ENCODE data around the gene HLA-DPA1. TPM values are rescaled to one million over a fixed set of nuclear protein-coding genes. Genes with fewer than 3 reads are reported as not detected.
"Not testable (repeated sequence)": the region's sequence is repeated elsewhere in the genome, so short reads cannot be mapped to it uniquely, and the experiment has no call there.

The HLA-DPA1 gene
- total RNA-seq, 1 donor, result 0.43 TPM

- DNase-seq (ENCODE audit: low read depth), result no peak
- H3K4me3 ChIP-seq (ENCODE audit: low read depth, low read length), result no peak overlapping the region
- TF ChIP-seq, protein P1, sequence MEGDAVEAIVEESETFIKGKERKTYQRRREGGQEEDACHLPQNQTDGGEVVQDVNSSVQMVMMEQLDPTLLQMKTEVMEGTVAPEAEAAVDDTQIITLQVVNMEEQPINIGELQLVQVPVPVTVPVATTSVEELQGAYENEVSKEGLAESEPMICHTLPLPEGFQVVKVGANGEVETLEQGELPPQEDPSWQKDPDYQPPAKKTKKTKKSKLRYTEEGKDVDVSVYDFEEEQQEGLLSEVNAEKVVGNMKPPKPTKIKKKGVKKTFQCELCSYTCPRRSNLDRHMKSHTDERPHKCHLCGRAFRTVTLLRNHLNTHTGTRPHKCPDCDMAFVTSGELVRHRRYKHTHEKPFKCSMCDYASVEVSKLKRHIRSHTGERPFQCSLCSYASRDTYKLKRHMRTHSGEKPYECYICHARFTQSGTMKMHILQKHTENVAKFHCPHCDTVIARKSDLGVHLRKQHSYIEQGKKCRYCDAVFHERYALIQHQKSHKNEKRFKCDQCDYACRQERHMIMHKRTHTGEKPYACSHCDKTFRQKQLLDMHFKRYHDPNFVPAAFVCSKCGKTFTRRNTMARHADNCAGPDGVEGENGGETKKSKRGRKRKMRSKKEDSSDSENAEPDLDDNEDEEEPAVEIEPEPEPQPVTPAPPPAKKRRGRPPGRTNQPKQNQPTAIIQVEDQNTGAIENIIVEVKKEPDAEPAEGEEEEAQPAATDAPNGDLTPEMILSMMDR (IDR thresholded peaks at IDR 0.05; ENCODE audit: insufficient read depth, low read depth, low read length), result no peak
These were observed 32.7 kb upstream of the HLA-DPA1 start for GRCh38 chr6:33105916-33106871.

- no peak for DNase-seq (ENCODE audit: low read depth)
- TF ChIP-seq, protein P1 (IDR thresholded peaks at IDR 0.05; ENCODE audit: insufficient read depth, low read depth, low read length), result no peak
- no peak overlapping the region for H3K4me3 ChIP-seq (ENCODE audit: low read depth, low read length)
These were observed 31.9 kb upstream of the HLA-DPA1 start for GRCh38 chr6:33105386-33105785.

DNA sequence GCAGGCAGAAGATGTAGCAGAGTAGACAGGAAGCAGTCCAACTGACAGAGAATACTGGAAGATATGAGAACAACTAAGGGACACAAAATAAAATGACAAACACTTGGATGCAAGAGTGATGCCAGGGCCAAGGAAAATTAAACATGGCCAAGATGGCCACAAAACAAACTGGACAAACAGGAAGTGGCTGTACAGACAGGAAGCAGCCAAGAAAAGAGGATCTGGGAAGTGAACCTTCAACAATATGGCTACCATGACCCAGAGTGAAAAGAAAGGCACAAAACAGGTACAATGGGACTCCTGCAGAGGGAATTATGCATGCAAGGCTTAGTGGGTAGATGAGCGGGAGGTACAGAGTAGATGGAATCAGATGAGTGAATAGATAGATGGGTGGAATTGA is 31.4 kb upstream of the HLA-DPA1 start:
- TF ChIP-seq, protein P1 (IDR thresholded peaks at IDR 0.05; ENCODE audit: insufficient read depth, low read depth, low read length), result no peak
- H3K4me3 ChIP-seq (ENCODE audit: low read depth, low read length), result no peak overlapping the region
- DNase-seq (ENCODE audit: low read depth), result no peak

- DNase-seq (ENCODE audit: low read depth), result no peak
- H3K4me3 ChIP-seq (ENCODE audit: low read depth, low read length), result no peak overlapping the region
- TF ChIP-seq, protein P1 (IDR thresholded peaks at IDR 0.05; ENCODE audit: insufficient read depth, low read depth, low read length), result no peak
These were observed 30.3 kb upstream of the HLA-DPA1 start for GRCh38 chr6:33103776-33104175.

DNA sequence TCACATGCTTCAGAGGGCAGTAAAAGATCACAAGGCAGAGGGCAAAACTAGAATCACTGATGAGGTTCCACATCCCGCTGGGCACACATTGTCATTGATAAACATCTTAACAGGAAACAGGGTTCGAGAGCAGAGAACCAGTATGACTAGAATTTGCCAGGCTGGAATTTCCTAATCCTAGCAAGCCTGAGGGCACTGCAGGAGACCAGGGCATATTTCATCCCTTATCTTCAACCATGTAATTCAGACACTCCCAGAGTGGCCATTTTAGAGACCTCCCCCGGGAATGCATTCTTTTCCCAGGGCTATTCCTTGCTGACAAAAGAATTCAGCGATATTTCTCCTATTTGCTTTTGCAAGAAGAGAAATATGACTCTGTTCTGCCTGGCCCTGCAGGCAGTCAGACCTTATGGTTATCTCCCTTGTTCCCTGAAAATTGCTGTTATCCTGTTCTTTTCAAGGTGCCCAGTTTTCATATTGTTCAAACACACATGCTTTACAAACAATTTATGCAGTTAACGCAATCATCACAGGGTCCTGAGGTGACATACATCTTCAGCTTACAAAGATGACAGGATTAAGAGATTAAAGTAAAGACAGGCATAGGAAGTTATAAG is 27.8 kb upstream of the HLA-DPA1 start:
- not testable (repeated sequence) for DNase-seq (ENCODE audit: low read depth); H3K4me3 ChIP-seq (ENCODE audit: low read depth, low read length)

- no peak overlapping the region for H3K4me3 ChIP-seq (ENCODE audit: low read depth, low read length)
- DNase-seq (ENCODE audit: low read depth), result no peak
- TF ChIP-seq, protein P1 (IDR thresholded peaks at IDR 0.05; ENCODE audit: insufficient read depth, low read depth, low read length), result no peak
These were observed 22.2 kb upstream of the HLA-DPA1 start for GRCh38 chr6:33095681-33096080.

DNA sequence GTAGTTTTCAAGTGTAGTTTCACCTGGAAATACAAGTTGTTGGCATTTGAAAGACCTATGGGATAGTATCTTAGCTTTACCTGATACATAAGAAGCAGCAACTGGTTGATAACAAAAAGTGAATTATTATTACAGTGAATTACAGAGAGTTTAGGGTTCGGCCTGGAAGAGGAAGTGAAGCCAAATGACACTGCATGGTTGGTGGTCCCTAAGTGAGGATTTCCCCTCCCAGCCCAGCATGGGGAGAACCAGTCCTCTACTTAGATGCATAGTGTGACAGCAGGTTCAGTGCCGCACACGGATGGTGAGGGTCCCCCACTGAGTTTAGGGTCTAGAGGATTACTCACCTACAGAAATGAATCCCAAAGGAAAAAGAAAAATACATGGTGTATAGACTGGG is 20.4 kb upstream of the HLA-DPA1 start:
- no peak for DNase-seq (ENCODE audit: low read depth)
- TF ChIP-seq, protein P1 (IDR thresholded peaks at IDR 0.05; ENCODE audit: insufficient read depth, low read depth, low read length), result no peak
- no peak overlapping the region for H3K4me3 ChIP-seq (ENCODE audit: low read depth, low read length)
